Testis (tissue), 2 donors: ENCODE measurements around the gene TOP3A.

Experiments used
- CTCF ChIP-seq, 3 experiments: fragments of 450-650 bp in 2 of 3; fragments of 200-600 bp in 1 of 3; sonication (generic) in 1 of 3; IDR thresholded peaks; one replicate each; pipeline ENCODE4 v1.5.1; 2016 to 2019; ENCODE audit warnings: antibody characterized with exemption in 3 of 3, mild to moderate bottlenecking in 2 of 3, moderate library complexity in 1 of 3
- POLR2A ChIP-seq: fragments of 450-650 bp; IDR thresholded peaks from one replicate; pipeline ENCODE4 v1.6.1; 2017; ENCODE audit warnings: antibody characterized with exemption, mild to moderate bottlenecking, moderate library complexity

GRCh38 chr17:18318771-18319450 is 4.1 kb upstream of the TOP3A start:
- TF ChIP-seq CTCF (IDR thresholded peaks at IDR 0.05), result no peak
- no peak for TF ChIP-seq POLR2A
